ENCODE measurements around the gene ZNF214. TPM values are rescaled to one million over a fixed set of nuclear protein-coding genes. Genes with fewer than 3 reads are reported as not detected.

The ZNF214 gene
- total RNA-seq, 4 donors from 2014 or later, result 1.3 to 3.3 (median 1.9) TPM

DNA sequence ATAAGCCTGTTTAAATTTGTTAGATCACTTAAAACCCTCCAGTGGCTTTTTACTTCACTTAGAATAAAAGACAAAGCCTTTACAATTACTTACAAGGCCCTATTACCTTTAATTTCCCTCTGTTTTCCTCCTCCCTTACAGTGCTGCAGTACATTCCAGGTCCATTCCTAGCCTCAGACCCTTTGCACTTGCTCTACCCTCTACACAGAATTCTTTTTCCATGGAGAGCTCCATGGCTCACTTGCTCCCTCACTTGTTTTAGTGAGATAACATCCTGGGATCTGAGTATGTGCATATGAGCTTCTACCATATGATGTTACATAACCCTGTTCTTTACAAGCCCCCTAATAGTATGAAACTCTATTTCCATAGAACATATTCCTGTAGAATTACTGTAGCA, 24.4 kb downstream of the ZNF214 start:
- Histone ChIP-seq H3K27me3 (no peaks in the 10 kb centered on the region), H3K9me3 (no peaks in the 10 kb centered on the region), H3K36me3 (peaks cover 7 to 12% (median 9%) of the 10 kb centered on the region in 4 donors), H3K27ac (replicated peaks in 1 of 4) (no peak overlapping the region), H3K4me3 (no peak overlapping the region), H3K4me1 (peaks cover 0 to 17% (median 10%) of the 10 kb centered on the region in 4 donors)
- intact Hi-C loops (cut with DNase I), result no loop called here
- TF ChIP-seq POLR2AphosphoS5 (IDR thresholded peaks at IDR 0.05) (no peak), EP300 (IDR thresholded peaks at IDR 0.05) (no peak), POLR2A (IDR thresholded peaks at IDR 0.05; ENCODE audit: low read depth) (no peak)
- TF ChIP-seq, protein P1, sequence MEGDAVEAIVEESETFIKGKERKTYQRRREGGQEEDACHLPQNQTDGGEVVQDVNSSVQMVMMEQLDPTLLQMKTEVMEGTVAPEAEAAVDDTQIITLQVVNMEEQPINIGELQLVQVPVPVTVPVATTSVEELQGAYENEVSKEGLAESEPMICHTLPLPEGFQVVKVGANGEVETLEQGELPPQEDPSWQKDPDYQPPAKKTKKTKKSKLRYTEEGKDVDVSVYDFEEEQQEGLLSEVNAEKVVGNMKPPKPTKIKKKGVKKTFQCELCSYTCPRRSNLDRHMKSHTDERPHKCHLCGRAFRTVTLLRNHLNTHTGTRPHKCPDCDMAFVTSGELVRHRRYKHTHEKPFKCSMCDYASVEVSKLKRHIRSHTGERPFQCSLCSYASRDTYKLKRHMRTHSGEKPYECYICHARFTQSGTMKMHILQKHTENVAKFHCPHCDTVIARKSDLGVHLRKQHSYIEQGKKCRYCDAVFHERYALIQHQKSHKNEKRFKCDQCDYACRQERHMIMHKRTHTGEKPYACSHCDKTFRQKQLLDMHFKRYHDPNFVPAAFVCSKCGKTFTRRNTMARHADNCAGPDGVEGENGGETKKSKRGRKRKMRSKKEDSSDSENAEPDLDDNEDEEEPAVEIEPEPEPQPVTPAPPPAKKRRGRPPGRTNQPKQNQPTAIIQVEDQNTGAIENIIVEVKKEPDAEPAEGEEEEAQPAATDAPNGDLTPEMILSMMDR (IDR thresholded peaks at IDR 0.05), result no peak
- DNase-seq (ENCODE audit: extremely low spot score), result no peak

GRCh38 chr11:6992457-6993417, 27.4 kb downstream of the ZNF214 start:
- TF ChIP-seq POLR2A (IDR thresholded peaks at IDR 0.05; ENCODE audit: low read depth) (no peak), EP300 (IDR thresholded peaks at IDR 0.05) (no peak), POLR2AphosphoS5 (IDR thresholded peaks at IDR 0.05) (peak in 1 of 2 donors; percentile 39)
- TF ChIP-seq, protein P1 (IDR thresholded peaks at IDR 0.05), result no peak
- Histone ChIP-seq H3K27ac (replicated peaks in 1 of 4) (no peak overlapping the region), H3K36me3 (no peaks in the 10 kb centered on the region), H3K4me1 (peaks cover 0 to 17% (median 10%) of the 10 kb centered on the region in 4 donors), H3K27me3 (no peaks in the 10 kb centered on the region), H3K4me3 (no peak overlapping the region), H3K9me3 (no peaks in the 10 kb centered on the region)
- intact Hi-C loops (cut with DNase I), result no loop called here
- WGBS, result 28% methylated on average over 11 of the region's 11 CpGs
- no peak for DNase-seq (ENCODE audit: extremely low spot score)

DNA sequence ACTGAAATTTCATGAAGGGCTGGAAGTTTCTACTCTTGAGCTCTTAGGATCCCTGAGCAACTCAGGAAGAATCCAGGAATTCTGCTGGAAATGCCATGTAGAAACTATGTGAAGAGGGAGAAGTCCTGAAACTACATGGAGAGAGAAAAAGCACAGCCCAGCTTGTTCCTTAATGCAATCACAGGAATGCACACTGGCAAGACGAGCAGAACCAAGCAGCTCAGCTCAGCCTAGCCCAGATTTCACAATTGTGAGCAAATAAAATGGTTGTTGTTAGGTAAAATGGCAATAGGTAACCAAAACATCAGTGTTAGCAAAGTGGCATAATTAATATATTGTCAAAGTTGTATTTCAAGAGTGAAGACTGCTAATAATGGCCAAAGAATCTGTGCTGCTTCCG, 28.1 kb downstream of the ZNF214 start:
- 58% methylated on average over 2 of the region's 2 CpGs for whole genome bisulfite sequencing
- H3K36me3 ChIP-seq, result no peaks in the 10 kb centered on the region
- H3K9me3 ChIP-seq, result no peaks in the 10 kb centered on the region
- no peak for TF ChIP-seq POLR2AphosphoS5 (IDR thresholded peaks at IDR 0.05)
- no peak for TF ChIP-seq POLR2A (IDR thresholded peaks at IDR 0.05; ENCODE audit: low read depth)
- TF ChIP-seq, protein P1 (IDR thresholded peaks at IDR 0.05), result no peak
- no peak for TF ChIP-seq EP300 (IDR thresholded peaks at IDR 0.05)
- peaks cover 0 to 17% (median 10%) of the 10 kb centered on the region in 4 donors for H3K4me1 ChIP-seq
- no peak overlapping the region for H3K27ac ChIP-seq (replicated peaks in 1 of 4)
- no peaks in the 10 kb centered on the region for H3K27me3 ChIP-seq
- intact Hi-C loops (cut with DNase I), result no loop called here
- no peak overlapping the region for H3K4me3 ChIP-seq
- DNase-seq (ENCODE audit: extremely low spot score), result no peak

DNA sequence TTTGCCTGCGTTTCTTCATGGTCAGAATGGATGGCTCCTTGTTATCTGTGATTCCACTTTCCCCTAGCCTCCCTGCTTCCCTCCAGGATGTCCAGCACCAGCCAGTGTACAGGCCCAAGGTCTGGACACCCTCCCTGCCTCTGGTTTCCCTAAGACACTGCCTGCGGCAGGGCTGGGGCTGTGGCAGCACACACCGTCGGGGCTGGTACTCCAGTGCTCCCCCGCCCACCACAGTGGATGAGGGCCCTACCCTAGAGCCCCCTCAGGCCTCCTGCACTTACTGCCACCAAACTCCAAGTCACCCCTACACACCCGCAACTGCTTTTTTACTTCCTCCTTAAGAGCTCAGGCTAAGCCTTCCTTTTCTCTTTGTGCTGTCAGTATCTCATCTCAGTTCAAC, 28.9 kb downstream of the ZNF214 start:
- Histone ChIP-seq H3K4me3 (no peak overlapping the region), H3K27me3 (no peaks in the 10 kb centered on the region), H3K9me3 (no peaks in the 10 kb centered on the region), H3K27ac (replicated peaks in 1 of 4) (no peak overlapping the region), H3K4me1 (peaks cover 0 to 17% (median 10%) of the 10 kb centered on the region in 4 donors), H3K36me3 (no peaks in the 10 kb centered on the region)
- 72% methylated on average over 6 of the region's 6 CpGs for WGBS
- intact Hi-C loops (cut with DNase I), result no loop called here
- no peak for TF ChIP-seq EP300 (IDR thresholded peaks at IDR 0.05)
- no peak for TF ChIP-seq POLR2A (IDR thresholded peaks at IDR 0.05; ENCODE audit: low read depth)
- TF ChIP-seq, protein P1 (IDR thresholded peaks at IDR 0.05), result no peak
- TF ChIP-seq POLR2AphosphoS5 (IDR thresholded peaks at IDR 0.05), result no peak
- no peak for DNase-seq (ENCODE audit: extremely low spot score)
